Measurements from ENCODE around the gene EXOC3L1. TPM values are rescaled to one million over a fixed set of nuclear protein-coding genes. Genes with fewer than 3 reads are reported as not detected.

Gene EXOC3L1
- total RNA-seq, 1 donor from 2014 or later = 0.45 TPM

- H3K4me3 ChIP-seq (ENCODE audit: insufficient read depth, low read depth, low read length) = no peak overlapping the region
- H3K4me3 Mint-ChIP-seq (ENCODE audit: unreplicated experiment) = no peak overlapping the region
- H3K9me3 Mint-ChIP-seq (ENCODE audit: unreplicated experiment) = peaks cover 4% of the 10 kb centered on the region
- TF ChIP-seq CTCF (IDR thresholded peaks at IDR 0.05; ENCODE audit: insufficient read depth, low read depth, low read length) (no peak), EZH2 (IDR thresholded peaks at IDR 0.05; ENCODE audit: insufficient read depth, low read length) (no peak)
- no peak overlapping the region for H3K27ac ChIP-seq (ENCODE audit: low read depth, low read length)
- H3K36me3 ChIP-seq (ENCODE audit: insufficient read depth, low read length) = peaks cover 41% of the 10 kb centered on the region
- DNase-seq (ENCODE audit: low read depth) = no peak
- no peaks in the 10 kb centered on the region for H3K4me1 Mint-ChIP-seq (ENCODE audit: low read depth, unreplicated experiment)
- no peaks in the 10 kb centered on the region for H3K9me3 ChIP-seq (ENCODE audit: insufficient read depth, low read depth, low read length)
- FAIRE-seq = no peak
- no peak overlapping the region for H2AFZ ChIP-seq (ENCODE audit: low read depth, low read length)
- peaks cover 3% of the 10 kb centered on the region for H3K27me3 Mint-ChIP-seq (ENCODE audit: low read depth, unreplicated experiment)
- peak overlapping the region; percentile 50 for H3K27ac Mint-ChIP-seq (ENCODE audit: unreplicated experiment)
- no peak overlapping the region for H3K9ac ChIP-seq (ENCODE audit: low read length)
- peaks cover 23% of the 10 kb centered on the region for H4K20me1 ChIP-seq (ENCODE audit: insufficient read depth, low read length)
- no peaks in the 10 kb centered on the region for H3K79me2 ChIP-seq (ENCODE audit: insufficient read depth, low read length)
- H3K27me3 ChIP-seq (ENCODE audit: insufficient read depth, low read length) = no peaks in the 10 kb centered on the region
- H3K36me3 Mint-ChIP-seq (ENCODE audit: low read depth, unreplicated experiment) = peaks cover 40% of the 10 kb centered on the region
- peaks cover 2% of the 10 kb centered on the region for H3K4me1 ChIP-seq (ENCODE audit: insufficient read depth, low read length)
- no peak overlapping the region for H3K4me2 ChIP-seq (ENCODE audit: low read length)
These were observed 44.2 kb downstream of the EXOC3L1 start for GRCh38 chr16:67145746-67146145.

DNA sequence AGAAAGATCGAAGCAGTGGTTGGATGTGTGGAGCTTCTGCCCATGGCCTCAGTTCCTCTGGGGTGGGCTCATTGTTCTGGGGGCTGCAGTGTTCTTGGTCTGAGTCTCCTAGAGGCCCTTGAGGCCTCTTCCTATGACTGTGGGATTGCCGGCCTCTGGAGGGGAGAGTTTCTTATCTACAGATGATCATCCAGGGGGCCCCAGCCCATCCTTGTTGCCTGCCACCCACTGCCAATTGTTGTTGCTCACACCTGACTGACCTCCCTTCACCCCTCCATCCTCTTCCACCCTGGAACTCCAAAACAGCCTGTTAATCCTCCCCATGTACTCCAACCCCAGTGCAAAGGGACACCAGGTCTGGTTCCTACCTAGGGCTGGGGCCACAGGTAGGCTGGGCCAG is 45.0 kb downstream of the EXOC3L1 start:
- peaks cover 4% of the 10 kb centered on the region for H3K9me3 Mint-ChIP-seq (ENCODE audit: unreplicated experiment)

More for the DNA sequence above, 45.0 kb downstream of the EXOC3L1 start:
- Histone ChIP-seq H2AFZ (ENCODE audit: low read depth, low read length) (no peak overlapping the region), H3K4me3 (ENCODE audit: insufficient read depth, low read depth, low read length) (no peak overlapping the region), H4K20me1 (ENCODE audit: insufficient read depth, low read length) (peaks cover 23% of the 10 kb centered on the region), H3K9me3 (ENCODE audit: insufficient read depth, low read depth, low read length) (no peaks in the 10 kb centered on the region), H3K27me3 (ENCODE audit: insufficient read depth, low read length) (no peaks in the 10 kb centered on the region), H3K36me3 (ENCODE audit: insufficient read depth, low read length) (peaks cover 48% of the 10 kb centered on the region), H3K4me1 (ENCODE audit: insufficient read depth, low read length) (peaks cover 2% of the 10 kb centered on the region), H3K4me2 (ENCODE audit: low read length) (no peak overlapping the region), H3K9ac (ENCODE audit: low read length) (no peak overlapping the region), H3K27ac (ENCODE audit: low read depth, low read length) (no peak overlapping the region), H3K79me2 (ENCODE audit: insufficient read depth, low read length) (no peaks in the 10 kb centered on the region)
- DNase-seq (ENCODE audit: low read depth) (no peak), FAIRE-seq (no peak)
- Mint-ChIP-seq H3K4me1 (ENCODE audit: low read depth, unreplicated experiment) (no peaks in the 10 kb centered on the region), H3K4me3 (ENCODE audit: unreplicated experiment) (no peak overlapping the region), H3K27me3 (ENCODE audit: low read depth, unreplicated experiment) (peaks cover 3% of the 10 kb centered on the region), H3K36me3 (ENCODE audit: low read depth, unreplicated experiment) (peaks cover 47% of the 10 kb centered on the region), H3K27ac (ENCODE audit: unreplicated experiment) (no peak overlapping the region)
- TF ChIP-seq CTCF (IDR thresholded peaks at IDR 0.05; ENCODE audit: insufficient read depth, low read depth, low read length) (no peak), EZH2 (IDR thresholded peaks at IDR 0.05; ENCODE audit: insufficient read depth, low read length) (no peak)

All from astrocyte (in vitro differentiated cells and primary cell).